ENCODE data around the gene SMIM28. TPM values are rescaled to one million over a fixed set of nuclear protein-coding genes. Genes with fewer than 3 reads are reported as not detected.

SMIM28 gene
- total and polyA plus RNA-seq, 2 donors (not counting 1 experiment from before 2014, with no cell fraction given): not detected

- H2AFZ ChIP-seq (ENCODE audit: low read length): no peak overlapping the region
- TF ChIP-seq, protein P1, sequence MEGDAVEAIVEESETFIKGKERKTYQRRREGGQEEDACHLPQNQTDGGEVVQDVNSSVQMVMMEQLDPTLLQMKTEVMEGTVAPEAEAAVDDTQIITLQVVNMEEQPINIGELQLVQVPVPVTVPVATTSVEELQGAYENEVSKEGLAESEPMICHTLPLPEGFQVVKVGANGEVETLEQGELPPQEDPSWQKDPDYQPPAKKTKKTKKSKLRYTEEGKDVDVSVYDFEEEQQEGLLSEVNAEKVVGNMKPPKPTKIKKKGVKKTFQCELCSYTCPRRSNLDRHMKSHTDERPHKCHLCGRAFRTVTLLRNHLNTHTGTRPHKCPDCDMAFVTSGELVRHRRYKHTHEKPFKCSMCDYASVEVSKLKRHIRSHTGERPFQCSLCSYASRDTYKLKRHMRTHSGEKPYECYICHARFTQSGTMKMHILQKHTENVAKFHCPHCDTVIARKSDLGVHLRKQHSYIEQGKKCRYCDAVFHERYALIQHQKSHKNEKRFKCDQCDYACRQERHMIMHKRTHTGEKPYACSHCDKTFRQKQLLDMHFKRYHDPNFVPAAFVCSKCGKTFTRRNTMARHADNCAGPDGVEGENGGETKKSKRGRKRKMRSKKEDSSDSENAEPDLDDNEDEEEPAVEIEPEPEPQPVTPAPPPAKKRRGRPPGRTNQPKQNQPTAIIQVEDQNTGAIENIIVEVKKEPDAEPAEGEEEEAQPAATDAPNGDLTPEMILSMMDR (conservative IDR thresholded peaks at IDR 0.05 in 1 of 2, IDR thresholded peaks at IDR 0.05 in 1 of 2; ENCODE audit: low read depth in 1 of 2, low read length in 2 of 2): no peak
- no peak for TF ChIP-seq EZH2 (IDR thresholded peaks at IDR 0.05; ENCODE audit: low read length, missing control alignments)
Measured at GRCh38 chr6:138406443-138406842, 28.7 kb downstream of the SMIM28 start.

GRCh38 chr6:138410048-138410735 lies 32.5 kb downstream of the SMIM28 start:
- Histone ChIP-seq H4K20me1 (ENCODE audit: control insufficient read depth, extremely low read depth, insufficient read depth, low read length) (no peaks in the 10 kb centered on the region), H3K27me3 (ENCODE audit: control insufficient read depth, insufficient read depth, low read length) (no peaks in the 10 kb centered on the region), H2AFZ (ENCODE audit: low read length) (no peak overlapping the region), H3K36me3 (ENCODE audit: control insufficient read depth, insufficient read depth, low read length) (peaks cover 18% of the 10 kb centered on the region), H3K9me3 (ENCODE audit: control insufficient read depth, insufficient read depth, low read depth, low read length) (no peaks in the 10 kb centered on the region), H3K4me1 (ENCODE audit: control insufficient read depth, extremely low read depth, insufficient read depth, low read length) (peaks cover 14% of the 10 kb centered on the region), H3K27ac (ENCODE audit: insufficient read depth, low read length) (peak overlapping the region; percentile 10), H3K4me3 (replicated peaks in 1 of 4; ENCODE audit: control extremely low read depth in 1 of 4, insufficient read depth in 1 of 4, low read depth in 3 of 4, low read length in 4 of 4) (no peak overlapping the region), H3K9ac (ENCODE audit: insufficient read depth, low read length) (no peak overlapping the region), H3K4me2 (ENCODE audit: extremely low read depth, insufficient read depth, low read length) (no peak overlapping the region), H3K79me2 (ENCODE audit: control insufficient read depth, insufficient read depth, low read length) (no peaks in the 10 kb centered on the region)
- peak; percentile 32 to 84 for DNase-seq (ENCODE audit: low read depth in 2 of 2)
- TF ChIP-seq, protein P1 (conservative IDR thresholded peaks at IDR 0.05 in 1 of 2, IDR thresholded peaks at IDR 0.05 in 1 of 2; ENCODE audit: low read depth in 1 of 2, low read length in 2 of 2): no peak
- TF ChIP-seq EZH2 (IDR thresholded peaks at IDR 0.05; ENCODE audit: low read length, missing control alignments): no peak

More at GRCh38 chr6:138406443-138406842, 28.7 kb downstream of the SMIM28 start:
- Histone ChIP-seq H3K27me3 (ENCODE audit: control insufficient read depth, insufficient read depth, low read length) (no peaks in the 10 kb centered on the region), H3K4me1 (ENCODE audit: control insufficient read depth, extremely low read depth, insufficient read depth, low read length) (peaks cover 13% of the 10 kb centered on the region), H3K4me3 (replicated peaks in 1 of 4; ENCODE audit: control extremely low read depth in 1 of 4, insufficient read depth in 1 of 4, low read depth in 3 of 4, low read length in 4 of 4) (no peak overlapping the region), H4K20me1 (ENCODE audit: control insufficient read depth, extremely low read depth, insufficient read depth, low read length) (no peaks in the 10 kb centered on the region), H3K9ac (ENCODE audit: insufficient read depth, low read length) (no peak overlapping the region), H3K36me3 (ENCODE audit: control insufficient read depth, insufficient read depth, low read length) (peaks cover 13% of the 10 kb centered on the region), H3K9me3 (ENCODE audit: control insufficient read depth, insufficient read depth, low read depth, low read length) (no peaks in the 10 kb centered on the region), H3K27ac (ENCODE audit: insufficient read depth, low read length) (no peak overlapping the region), H3K79me2 (ENCODE audit: control insufficient read depth, insufficient read depth, low read length) (no peaks in the 10 kb centered on the region), H3K4me2 (ENCODE audit: extremely low read depth, insufficient read depth, low read length) (no peak overlapping the region)
- DNase-seq (ENCODE audit: low read depth in 2 of 2): no peak

- no peak overlapping the region for H3K4me3 ChIP-seq (replicated peaks in 1 of 4; ENCODE audit: control extremely low read depth in 1 of 4, insufficient read depth in 1 of 4, low read depth in 3 of 4, low read length in 4 of 4)
- no peak overlapping the region for H2AFZ ChIP-seq (ENCODE audit: low read length)
- H4K20me1 ChIP-seq (ENCODE audit: control insufficient read depth, extremely low read depth, insufficient read depth, low read length): no peaks in the 10 kb centered on the region
- H3K36me3 ChIP-seq (ENCODE audit: control insufficient read depth, insufficient read depth, low read length): peaks cover 14% of the 10 kb centered on the region
- peak; percentile 41 to 67 for DNase-seq (ENCODE audit: low read depth in 2 of 2)
- H3K4me1 ChIP-seq (ENCODE audit: control insufficient read depth, extremely low read depth, insufficient read depth, low read length): peaks cover 14% of the 10 kb centered on the region
- TF ChIP-seq EZH2 (IDR thresholded peaks at IDR 0.05; ENCODE audit: low read length, missing control alignments): no peak
- TF ChIP-seq, protein P1 (conservative IDR thresholded peaks at IDR 0.05 in 1 of 2, IDR thresholded peaks at IDR 0.05 in 1 of 2; ENCODE audit: low read depth in 1 of 2, low read length in 2 of 2): no peak
- H3K79me2 ChIP-seq (ENCODE audit: control insufficient read depth, insufficient read depth, low read length): no peaks in the 10 kb centered on the region
- H3K9ac ChIP-seq (ENCODE audit: insufficient read depth, low read length): no peak overlapping the region
- H3K9me3 ChIP-seq (ENCODE audit: control insufficient read depth, insufficient read depth, low read depth, low read length): no peaks in the 10 kb centered on the region
- no peaks in the 10 kb centered on the region for H3K27me3 ChIP-seq (ENCODE audit: control insufficient read depth, insufficient read depth, low read length)
- H3K4me2 ChIP-seq (ENCODE audit: extremely low read depth, insufficient read depth, low read length): peak overlapping the region; percentile 44
- H3K27ac ChIP-seq (ENCODE audit: insufficient read depth, low read length): peak overlapping the region; percentile 67
Measured at GRCh38 chr6:138410972-138411880, 33.5 kb downstream of the SMIM28 start.

Measured in fibroblast of lung (primary cell).